Measurements from ENCODE around the gene CYP2D6.
"Not testable (repeated sequence)": the region's sequence is repeated elsewhere in the genome, so short reads cannot be mapped to it uniquely, and the experiment has no call there.

CYP2D6 gene

DNA sequence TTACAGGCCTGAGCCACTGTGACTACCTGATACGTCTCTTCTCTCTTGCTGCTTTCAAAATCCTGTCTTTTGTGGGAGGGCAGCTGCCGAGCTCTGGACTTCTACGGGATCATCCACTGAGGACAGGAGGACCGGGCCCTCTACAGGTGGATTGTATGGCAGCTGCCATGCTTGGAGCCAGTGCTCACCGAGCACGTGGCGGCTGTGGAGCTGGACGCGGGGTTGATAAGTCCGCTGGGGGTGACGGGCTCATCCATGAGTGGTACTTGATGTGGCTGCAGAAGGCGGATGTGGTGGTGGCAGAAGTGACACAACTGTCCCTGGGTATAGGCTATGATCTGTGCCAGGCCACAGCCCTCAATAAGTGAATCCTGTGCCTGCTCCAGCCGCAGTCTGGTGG, 1.8 kb upstream of the CYP2D6 start:
- no peak for DNase-seq

GRCh38 chr22:42131562-42131961, 952 bp upstream of the CYP2D6 start:
- DNase-seq: no peak

DNA sequence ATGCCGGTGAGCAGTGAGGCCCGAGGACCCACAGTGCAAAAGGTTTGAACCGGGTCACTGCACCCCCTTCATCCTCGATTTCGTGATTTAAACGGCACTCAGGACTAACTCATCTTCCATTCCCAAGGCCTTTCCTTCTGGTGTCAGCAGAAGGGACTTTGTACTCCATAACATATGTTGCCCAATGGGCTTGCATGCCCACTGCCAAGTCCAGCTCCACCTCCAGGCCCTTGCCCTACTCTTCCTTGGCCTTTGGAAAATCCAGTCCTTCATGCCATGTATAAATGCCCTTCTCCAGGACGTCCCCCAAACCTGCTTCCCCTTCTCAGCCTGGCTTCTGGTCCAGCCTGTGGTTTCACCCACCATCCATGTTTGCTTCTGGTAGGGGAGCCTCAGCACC, 428 bp downstream of the CYP2D6 start:
- DNase-seq: not testable (repeated sequence)

DNA sequence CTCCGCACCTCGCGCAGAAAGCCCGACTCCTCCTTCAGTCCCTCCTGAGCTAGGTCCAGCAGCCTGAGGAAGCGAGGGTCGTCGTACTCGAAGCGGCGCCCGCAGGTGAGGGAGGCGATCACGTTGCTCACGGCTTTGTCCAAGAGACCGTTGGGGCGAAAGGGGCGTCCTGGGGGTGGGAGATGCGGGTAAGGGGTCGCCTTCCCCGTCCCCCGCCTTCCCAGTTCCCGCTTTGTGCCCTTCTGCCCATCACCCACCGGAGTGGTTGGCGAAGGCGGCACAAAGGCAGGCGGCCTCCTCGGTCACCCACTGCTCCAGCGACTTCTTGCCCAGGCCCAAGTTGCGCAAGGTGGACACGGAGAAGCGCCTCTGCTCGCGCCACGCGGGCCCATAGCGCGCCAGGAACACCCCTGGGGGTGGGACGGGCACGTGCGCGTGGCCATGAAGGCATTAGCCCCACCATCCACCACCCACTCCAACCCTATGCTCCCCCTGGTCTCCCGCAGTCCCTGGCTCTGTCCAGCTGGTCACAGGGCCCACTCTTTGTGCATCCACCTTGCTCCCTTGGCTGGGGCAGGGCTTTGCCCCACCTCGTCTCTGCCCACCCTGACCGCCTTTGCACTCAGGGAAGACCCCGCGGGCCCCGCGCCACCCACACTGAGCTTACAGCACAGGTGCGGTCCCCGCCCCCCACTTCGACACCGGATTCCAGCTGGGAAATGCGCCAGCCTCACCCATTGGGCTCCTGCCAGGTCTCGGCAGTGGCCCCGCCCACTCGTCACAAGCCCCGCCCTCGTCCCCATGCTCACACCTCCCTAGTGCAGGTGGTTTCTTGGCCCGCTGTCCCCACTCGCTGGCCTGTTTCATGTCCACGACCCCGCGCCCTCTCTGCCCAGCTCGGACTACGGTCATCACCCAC, 1.6 kb downstream of the CYP2D6 start:
- DNase-seq: not testable (repeated sequence)

GRCh38 chr22:42128007-42128406, 2.6 kb downstream of the CYP2D6 start:
- not testable (repeated sequence) for DNase-seq

DNA sequence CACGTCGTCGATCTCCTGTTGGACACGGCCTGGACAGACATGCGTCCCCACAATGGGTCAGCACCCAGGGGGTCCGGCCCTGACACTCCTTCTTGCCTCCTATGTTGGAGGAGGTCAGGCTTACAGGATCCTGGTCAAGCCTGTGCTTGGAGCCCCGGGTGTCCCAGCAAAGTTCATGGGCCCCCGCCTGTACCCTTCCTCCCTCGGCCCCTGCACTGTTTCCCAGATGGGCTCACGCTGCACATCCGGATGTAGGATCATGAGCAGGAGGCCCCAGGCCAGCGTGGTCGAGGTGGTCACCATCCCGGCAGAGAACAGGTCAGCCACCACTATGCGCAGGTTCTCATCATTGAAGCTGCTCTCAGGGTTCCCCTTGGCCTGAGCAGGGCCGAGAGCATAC, 3.0 kb downstream of the CYP2D6 start:
- no peak for DNase-seq

- DNase-seq: not testable (repeated sequence)
Observed at GRCh38 chr22:42123529-42123928, 7.1 kb downstream of the CYP2D6 start.

DNA sequence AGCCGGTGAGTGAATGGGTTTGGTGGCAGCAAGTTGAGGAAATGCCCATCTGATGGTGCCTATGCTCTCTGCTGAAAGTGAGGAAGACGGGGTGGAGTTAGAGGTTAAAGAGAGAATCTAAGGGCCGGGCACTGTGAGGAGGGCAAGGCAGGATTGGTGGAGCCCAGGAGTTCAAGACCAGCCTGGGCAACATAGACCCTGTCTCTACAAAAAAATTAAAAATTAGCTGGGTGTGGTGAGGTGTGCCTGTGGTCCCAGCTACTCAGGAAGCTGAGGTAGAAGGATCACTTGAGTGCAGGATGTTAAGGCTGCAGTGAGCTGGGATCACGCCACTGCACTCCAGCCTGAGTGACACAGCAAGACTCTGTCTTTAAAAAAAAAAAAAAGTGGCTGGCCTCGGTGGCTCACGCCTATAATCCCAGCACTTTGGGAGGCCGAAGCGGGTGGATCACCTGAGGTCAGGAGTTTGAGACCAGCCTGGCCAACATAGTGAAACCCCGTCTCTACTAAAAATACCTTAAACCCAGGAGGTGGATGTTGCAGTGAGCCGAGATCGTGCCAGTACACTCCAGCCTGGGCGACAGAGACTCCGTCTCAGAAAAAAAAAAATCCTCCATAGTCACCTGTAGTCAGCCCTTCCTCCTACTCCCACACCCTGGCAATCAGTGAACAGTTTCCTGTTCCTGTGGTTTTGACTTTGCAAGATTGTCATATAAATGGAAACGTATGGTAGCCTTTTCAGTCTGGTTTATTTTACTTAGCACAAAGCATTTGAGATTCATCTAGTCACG, 10.2 kb downstream of the CYP2D6 start:
- DNase-seq: not testable (repeated sequence)

DNA sequence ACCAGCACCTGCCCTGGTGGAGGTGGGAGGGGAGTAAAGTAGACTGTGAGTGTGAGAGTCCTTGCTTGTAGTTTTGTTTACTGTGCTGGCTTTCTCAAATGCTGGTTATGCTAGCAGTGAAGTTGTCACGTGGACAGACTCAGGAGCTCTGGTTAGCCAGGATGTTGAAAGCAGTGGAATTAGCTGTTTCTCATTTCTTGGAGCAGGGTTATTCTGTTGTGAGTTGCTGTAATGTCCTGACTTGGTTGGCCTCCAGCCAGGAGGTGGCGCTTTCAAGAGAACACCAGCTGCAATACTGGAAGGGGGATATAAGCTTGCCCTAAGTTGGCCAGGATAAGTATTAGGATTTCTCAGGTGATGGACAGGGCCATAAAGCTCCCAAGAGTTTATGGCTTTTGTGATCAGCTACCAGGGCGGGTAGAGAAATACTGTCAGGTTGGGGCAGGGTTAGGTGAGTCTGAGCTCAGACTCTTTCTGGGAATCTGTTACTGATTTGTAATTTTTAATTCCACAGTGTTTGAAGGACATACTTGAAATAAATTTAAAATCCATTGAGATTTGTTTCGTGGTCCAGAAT, 13.7 kb downstream of the CYP2D6 start:
- DNase-seq: no peak

GRCh38 chr22:42115420-42115830, 15.2 kb downstream of the CYP2D6 start:
- DNase-seq: not testable (repeated sequence)

- no peak for DNase-seq
Observed at GRCh38 chr22:42114721-42115120, 15.9 kb downstream of the CYP2D6 start.

DNA sequence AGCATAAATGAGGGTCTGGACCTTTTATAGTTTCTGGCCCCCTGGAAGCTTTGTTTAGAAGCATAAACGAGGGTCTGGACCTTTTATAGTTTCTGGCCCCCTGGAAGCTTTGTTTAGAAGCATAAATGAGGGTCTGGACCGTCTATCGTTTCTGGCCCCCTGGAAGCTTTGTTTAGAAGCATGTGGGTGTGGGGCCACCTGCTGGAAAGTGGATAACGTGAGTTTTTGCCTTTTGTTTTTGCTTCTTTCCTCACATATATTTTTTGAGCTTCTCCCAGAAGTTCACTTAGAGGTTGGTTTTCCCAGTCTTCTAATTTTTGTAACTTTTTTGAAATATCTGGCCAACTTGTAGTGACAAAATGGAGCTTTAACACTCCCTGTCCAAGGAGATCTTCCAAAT, 17.8 kb downstream of the CYP2D6 start:
- DNase-seq: not testable (repeated sequence)

- DNase-seq: no peak
Observed at GRCh38 chr22:42111798-42112197, 18.8 kb downstream of the CYP2D6 start.

GRCh38 chr22:42108848-42109247, 21.8 kb downstream of the CYP2D6 start:
- DNase-seq: no peak

DNA sequence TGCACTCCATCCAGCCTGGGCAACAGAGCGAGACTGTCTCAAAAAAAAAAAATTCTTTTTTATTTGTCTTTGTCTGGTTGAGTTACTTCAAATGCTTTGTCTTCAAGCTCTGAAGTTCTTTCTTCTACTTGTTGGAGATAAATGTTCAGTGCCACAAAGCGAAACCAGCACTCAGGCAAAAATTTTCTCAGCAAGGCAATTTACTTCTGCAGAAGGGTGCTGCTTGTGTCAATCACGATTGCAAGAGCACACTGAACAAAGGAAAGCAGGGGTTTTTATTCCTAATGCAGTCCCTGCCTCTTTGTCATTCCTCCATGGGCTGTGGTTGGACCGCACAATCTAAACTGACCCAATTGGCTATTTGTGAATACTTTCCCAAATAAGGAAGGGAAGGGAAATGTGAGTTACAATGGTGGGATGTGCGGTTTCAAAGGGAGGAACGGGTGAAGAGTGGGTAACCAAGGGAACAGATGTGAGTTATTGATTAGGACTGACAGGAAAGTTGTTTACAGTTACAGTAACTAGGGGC, 26.2 kb downstream of the CYP2D6 start:
- not testable (repeated sequence) for DNase-seq

- DNase-seq: no peak
Observed at GRCh38 chr22:42101199-42101598, 29.4 kb downstream of the CYP2D6 start.

DNA sequence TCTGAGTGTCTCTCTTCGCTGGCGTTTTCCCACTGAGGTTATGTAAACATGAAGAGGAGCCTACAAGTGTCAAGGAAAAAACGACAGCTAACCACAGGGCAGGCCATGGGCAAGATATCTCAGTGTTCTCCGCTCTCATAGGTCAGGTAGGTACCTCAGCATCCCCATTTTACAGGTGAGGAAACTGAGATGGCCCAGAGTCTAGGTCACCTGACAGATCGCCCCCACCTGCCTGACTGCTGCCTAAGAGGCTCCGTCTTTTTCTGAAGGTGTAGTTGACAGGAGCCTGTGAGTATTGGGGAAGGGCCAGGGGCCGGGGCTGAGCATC, 39.2 kb downstream of the CYP2D6 start:
- DNase-seq: no peak

DNA sequence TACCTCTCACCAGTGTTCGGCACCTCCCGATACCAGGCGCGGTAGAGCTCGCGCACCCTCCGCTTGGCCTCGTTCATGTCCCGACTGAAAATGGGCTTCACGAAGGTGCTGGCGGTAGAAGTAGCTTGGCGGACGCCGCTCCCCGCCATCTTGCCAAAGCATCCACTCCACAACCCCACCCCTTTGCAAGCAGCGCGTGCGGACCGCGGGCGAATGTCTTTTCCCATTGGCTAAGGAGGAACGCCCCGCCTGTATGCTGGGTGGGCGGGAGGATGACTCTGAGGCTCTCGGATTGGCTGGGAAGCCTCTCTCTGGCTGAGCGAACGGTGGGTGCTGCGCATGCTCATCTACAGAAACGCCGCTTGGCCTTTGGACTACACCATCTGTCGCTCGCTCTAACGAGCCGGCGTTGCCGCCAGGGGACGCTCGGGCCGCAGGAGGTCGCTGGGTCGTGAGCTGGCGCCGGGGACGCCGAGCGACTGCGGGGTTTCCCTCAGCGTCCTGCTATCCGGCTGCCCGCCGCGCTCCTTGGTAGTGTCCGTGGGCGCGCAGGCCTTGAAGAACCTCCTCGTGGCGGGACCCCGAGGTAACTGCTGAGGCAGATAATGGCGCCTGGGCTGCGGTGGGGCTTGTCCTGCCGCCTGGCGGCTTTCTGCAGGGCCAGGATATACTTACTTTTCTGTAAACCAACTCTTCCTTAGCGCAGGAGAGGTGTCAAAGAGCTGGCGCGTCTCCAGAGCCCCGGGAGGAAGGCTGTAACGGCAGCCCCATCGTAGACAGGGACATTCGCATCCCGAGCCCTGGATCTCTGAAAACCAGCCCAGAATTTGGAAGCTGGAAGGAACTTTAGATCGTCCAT, 39.8 kb downstream of the CYP2D6 start, which contains the start of gene NDUFA6:
Gene NDUFA6 (minus strand): TSS at position 177 of the 859 bp plus-strand sequence. CDS start 28 bp downstream, at position 149.
- DNase-seq: peak; percentile 94

GRCh38 chr22:42086051-42086450, 44.6 kb downstream of the CYP2D6 start:
- no peak for DNase-seq

DNA sequence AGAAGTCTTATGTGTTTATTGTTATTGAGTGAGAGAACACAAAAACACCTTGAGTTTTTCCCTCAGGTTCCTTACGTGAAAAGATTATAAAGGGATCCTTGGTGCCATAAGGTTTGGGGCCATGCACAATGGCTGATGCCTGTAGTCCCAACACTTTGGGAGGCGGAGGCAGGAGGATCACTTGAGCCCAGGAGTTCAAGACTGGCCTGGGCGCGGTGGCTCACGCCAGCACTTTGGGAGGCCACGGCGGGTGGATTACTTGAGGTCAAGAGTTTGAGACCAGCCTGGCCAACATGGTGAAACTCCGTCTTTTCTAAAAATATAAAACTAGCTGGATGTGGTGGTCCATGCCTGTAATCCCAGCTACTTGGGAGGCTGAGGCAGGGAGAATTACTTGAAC, 45.7 kb downstream of the CYP2D6 start:
- DNase-seq: no peak

- no peak for DNase-seq
Observed at GRCh38 chr22:42083119-42083518, 47.5 kb downstream of the CYP2D6 start.

GRCh38 chr22:42080287-42080686, 50.3 kb downstream of the CYP2D6 start:
- DNase-seq: no peak

Measured in T-helper 9 cell (primary cell).